ENCODE data around the gene GADD45G. TPM values are rescaled to one million over a fixed set of nuclear protein-coding genes. Genes with fewer than 3 reads are reported as not detected.
A peak's percentile ranks its signal among the peaks of the same experiment; 100 is the strongest.

The GADD45G gene
- total and polyA plus RNA-seq, 7 donors: 5.7 to 37.8 (median 19.7) TPM

GRCh38 chr9:89632736-89633135 is 27.9 kb downstream of the GADD45G start:
- intact Hi-C loops (cut with DNase I): no loop called here
- peaks cover 0 to 42% (median 31%) of the 10 kb centered on the region in 4 donors for H3K4me1 ChIP-seq
- TF ChIP-seq POLR2A (IDR thresholded peaks at IDR 0.05): no peak
- TF ChIP-seq POLR2AphosphoS5 (IDR thresholded peaks at IDR 0.05): no peak
- no peak for TF ChIP-seq CTCF (IDR thresholded peaks at IDR 0.05)
- TF ChIP-seq EP300 (IDR thresholded peaks at IDR 0.05): no peak
- peak overlapping the region in 3 of 4 donors; percentile 43 to 68 (median 62) for H3K27ac ChIP-seq
- H3K27me3 ChIP-seq: no peaks in the 10 kb centered on the region
- no peak overlapping the region for H3K4me3 ChIP-seq
- H3K36me3 ChIP-seq: no peaks in the 10 kb centered on the region
- WGBS, 2 donors: 93 to 94% methylated on average over 7 of the region's 7 CpGs
- H3K9me3 ChIP-seq: no peaks in the 10 kb centered on the region
- DNase-seq: no peak

GRCh38 chr9:89633404-89633803 is 28.6 kb downstream of the GADD45G start:
- H3K27me3 ChIP-seq: no peaks in the 10 kb centered on the region
- no peak overlapping the region for H3K4me3 ChIP-seq
- H3K27ac ChIP-seq: no peak overlapping the region
- no peaks in the 10 kb centered on the region for H3K36me3 ChIP-seq
- peaks cover 0 to 45% (median 35%) of the 10 kb centered on the region in 4 donors for H3K4me1 ChIP-seq
- WGBS, 2 donors: 91 to 96% methylated on average over 6 of the region's 6 CpGs
- TF ChIP-seq CTCF (IDR thresholded peaks at IDR 0.05) (no peak), POLR2A (IDR thresholded peaks at IDR 0.05) (no peak), POLR2AphosphoS5 (IDR thresholded peaks at IDR 0.05) (no peak), EP300 (IDR thresholded peaks at IDR 0.05) (no peak)
- H3K9me3 ChIP-seq: no peaks in the 10 kb centered on the region
- intact Hi-C loops (cut with DNase I): no loop called here
- DNase-seq: no peak

- intact Hi-C loops (cut with DNase I): no loop called here
- WGBS, 2 donors: 87 to 93% methylated on average over 9 of the region's 9 CpGs
- H3K4me1 ChIP-seq: peaks cover 0 to 50% (median 40%) of the 10 kb centered on the region in 4 donors
- H3K27ac ChIP-seq: no peak overlapping the region
- no peak for DNase-seq
- no peaks in the 10 kb centered on the region for H3K27me3 ChIP-seq
- TF ChIP-seq POLR2AphosphoS5 (IDR thresholded peaks at IDR 0.05): no peak
- TF ChIP-seq CTCF (IDR thresholded peaks at IDR 0.05): no peak
- no peak for TF ChIP-seq POLR2A (IDR thresholded peaks at IDR 0.05)
- no peak for TF ChIP-seq EP300 (IDR thresholded peaks at IDR 0.05)
- H3K4me3 ChIP-seq: no peak overlapping the region
- no peaks in the 10 kb centered on the region for H3K9me3 ChIP-seq
- H3K36me3 ChIP-seq: no peaks in the 10 kb centered on the region
Observed at GRCh38 chr9:89633920-89634319, 29.1 kb downstream of the GADD45G start.

GRCh38 chr9:89634995-89635742 is 30.4 kb downstream of the GADD45G start:
- Histone ChIP-seq H3K27me3 (no peaks in the 10 kb centered on the region), H3K4me1 (peaks cover 0 to 63% (median 53%) of the 10 kb centered on the region in 4 donors), H3K36me3 (no peaks in the 10 kb centered on the region), H3K9me3 (no peaks in the 10 kb centered on the region), H3K4me3 (no peak overlapping the region), H3K27ac (peak overlapping the region; percentile 3 to 63 (median 35))
- DNase-seq: no peak
- no peak for TF ChIP-seq EP300 (IDR thresholded peaks at IDR 0.05)
- TF ChIP-seq CTCF (IDR thresholded peaks at IDR 0.05): no peak
- TF ChIP-seq POLR2AphosphoS5 (IDR thresholded peaks at IDR 0.05): no peak
- intact Hi-C loops (cut with DNase I): no loop called here
- WGBS, 2 donors: 62 to 75% methylated on average over 7 of the region's 7 CpGs

All from sigmoid colon (tissue), 7 donors.